Astrocyte (in vitro differentiated cells and primary cell): Measurements from ENCODE around the gene SERPINA5. TPM values are rescaled to one million over a fixed set of nuclear protein-coding genes. Genes with fewer than 3 reads are reported as not detected.

Experiments used
- DNase-seq: peaks from one replicate; pipeline ENCODE4 v3.0.0-alpha.2; 2010; ENCODE audit warnings: low read depth
- FAIRE-seq: peaks from 2 replicates; lab custom pipeline; 2011; peaks lifted over from hg19 to GRCh38; lab: Jason Lieb, UNC
- H2AFZ ChIP-seq: 2 replicates; pipeline ENCODE4 v1.6.0; 2012; ENCODE audit warnings: low read depth, low read length, inconsistent platforms
- H3K27ac ChIP-seq: 2 replicates; pipeline ENCODE4 v1.5.1; 2011; ENCODE audit warnings: low read depth, low read length, inconsistent platforms
- H3K27me3 ChIP-seq: 2 replicates; pipeline ENCODE4 v1.6.0; 2011; ENCODE audit warnings: low read length, inconsistent platforms; ENCODE audit not compliant: insufficient read depth
- H3K36me3 ChIP-seq: 2 replicates; pipeline ENCODE4 v1.5.1; 2011; ENCODE audit warnings: low read length, inconsistent platforms; ENCODE audit not compliant: insufficient read depth
- H3K4me1 ChIP-seq: 2 replicates; pipeline ENCODE4 v1.5.1; 2011; ENCODE audit warnings: low read length, inconsistent platforms; ENCODE audit not compliant: insufficient read depth
- H3K4me2 ChIP-seq: 2 replicates; pipeline ENCODE4 v1.6.0; 2012; ENCODE audit warnings: low read length, inconsistent platforms
- H3K4me3 ChIP-seq: 2 replicates; pipeline ENCODE4 v1.5.1; 2011; ENCODE audit warnings: low read depth, mild to moderate bottlenecking, low read length, inconsistent platforms; ENCODE audit not compliant: insufficient read depth
- H3K79me2 ChIP-seq: 2 replicates; pipeline ENCODE4 v1.6.0; 2012; ENCODE audit warnings: mild to moderate bottlenecking, low read length, inconsistent platforms; ENCODE audit not compliant: insufficient read depth
- H3K9ac ChIP-seq: 2 replicates; pipeline ENCODE4 v1.6.0; 2012; ENCODE audit warnings: mild to moderate bottlenecking, low read length, inconsistent platforms
- H3K9me3 ChIP-seq: 2 replicates; pipeline ENCODE4 v1.5.1; 2012; ENCODE audit warnings: low read depth, mild to moderate bottlenecking, low read length, inconsistent platforms; ENCODE audit not compliant: insufficient read depth
- H4K20me1 ChIP-seq: 2 replicates; pipeline ENCODE4 v1.6.0; 2012; ENCODE audit warnings: low read length, inconsistent platforms; ENCODE audit not compliant: insufficient read depth
- H3K27ac Mint-ChIP-seq: one replicate; pipeline ENCODE4 v1.8.0; 2021; ENCODE audit warnings: mild to moderate bottlenecking, mixed read lengths; ENCODE audit not compliant: unreplicated experiment
- H3K27me3 Mint-ChIP-seq: one replicate; pipeline ENCODE4 v1.8.0; 2021; ENCODE audit warnings: low read depth, mixed read lengths; ENCODE audit not compliant: unreplicated experiment
- H3K36me3 Mint-ChIP-seq: one replicate; pipeline ENCODE4 v1.8.0; 2021; ENCODE audit warnings: low read depth, mixed read lengths; ENCODE audit not compliant: unreplicated experiment
- H3K4me1 Mint-ChIP-seq: one replicate; pipeline ENCODE4 v1.8.0; 2021; ENCODE audit warnings: low read depth, mixed read lengths; ENCODE audit not compliant: unreplicated experiment
- H3K4me3 Mint-ChIP-seq: one replicate; pipeline ENCODE4 v1.8.0; 2021; ENCODE audit warnings: mild to moderate bottlenecking, moderate library complexity, mixed read lengths; ENCODE audit not compliant: unreplicated experiment
- H3K9me3 Mint-ChIP-seq: one replicate; pipeline ENCODE4 v1.8.0; 2021; ENCODE audit warnings: mild to moderate bottlenecking, mixed read lengths; ENCODE audit not compliant: unreplicated experiment
- EZH2 ChIP-seq: IDR thresholded peaks from 2 replicates; pipeline ENCODE4 v1.6.1; 2012; ENCODE audit warnings: mild to moderate bottlenecking, low read length, inconsistent platforms; ENCODE audit not compliant: insufficient read depth
- total RNA-seq: library from RNA; stranded (reverse); gene quantifications from 2 replicates; pipeline ENCODE4 v1.2.1, GENCODE V29; 2021
- TF ChIP-seq, protein P1 (sequence below): IDR thresholded peaks from 2 replicates; pipeline ENCODE4 v1.5.1; 2011; ENCODE audit warnings: low read depth, mild to moderate bottlenecking, inconsistent platforms, low read length, moderate library complexity; ENCODE audit not compliant: insufficient read depth

The SERPINA5 gene
- total RNA-seq, 1 donor from 2014 or later: 0.23 TPM

DNA sequence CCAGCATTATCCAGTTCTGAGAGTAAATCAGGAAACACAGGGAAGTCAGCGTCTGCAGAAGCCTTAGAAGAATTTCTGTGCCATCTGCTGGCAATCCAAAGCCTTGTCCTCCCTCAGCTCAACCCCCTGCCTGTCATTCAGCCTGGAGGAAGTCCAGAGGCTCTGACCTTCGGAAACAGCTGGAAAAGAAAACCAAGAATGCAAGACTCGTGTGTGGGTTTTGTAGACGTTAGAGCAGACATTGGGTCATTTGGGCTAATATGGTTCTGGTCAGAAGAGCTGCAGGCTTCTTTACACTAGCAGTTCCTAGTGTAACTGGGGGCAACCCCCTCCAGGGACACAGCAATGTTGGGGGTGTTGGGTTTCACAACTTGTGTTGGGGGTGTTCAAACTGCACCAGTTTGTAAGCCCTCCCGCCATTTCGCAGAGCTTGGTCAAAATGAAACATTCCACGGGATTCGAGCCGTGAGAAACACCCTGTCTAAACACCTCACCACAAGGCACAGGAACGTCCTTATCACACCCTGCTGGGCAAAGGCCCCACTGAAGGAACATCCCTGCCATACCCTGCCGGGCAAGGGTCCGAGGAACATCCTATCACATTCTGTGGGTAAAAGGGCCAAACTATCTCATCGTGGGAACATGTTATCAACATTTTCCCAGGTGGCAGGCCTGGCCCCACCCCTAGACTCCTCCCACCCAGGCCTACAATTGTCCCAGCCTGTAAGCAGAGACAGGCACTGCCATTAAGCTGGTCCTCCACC, 41.0 kb upstream of the SERPINA5 start:
- no peak overlapping the region for H3K27ac Mint-ChIP-seq
- FAIRE-seq: no peak

GRCh38 chr14:94541234-94541975, 39.8 kb upstream of the SERPINA5 start:
- Mint-ChIP-seq H3K4me3 (no peak overlapping the region), H3K9me3 (peaks cover 7% of the 10 kb centered on the region), H3K36me3 (no peaks in the 10 kb centered on the region), H3K27me3 (peaks cover 15% of the 10 kb centered on the region), H3K27ac (no peak overlapping the region), H3K4me1 (peaks cover 13% of the 10 kb centered on the region)
- Histone ChIP-seq H3K79me2 (no peaks in the 10 kb centered on the region), H3K9ac (no peak overlapping the region), H3K9me3 (no peaks in the 10 kb centered on the region), H3K4me3 (no peak overlapping the region), H3K27me3 (no peaks in the 10 kb centered on the region), H3K4me2 (no peak overlapping the region), H4K20me1 (no peaks in the 10 kb centered on the region), H3K36me3 (no peaks in the 10 kb centered on the region), H3K4me1 (peaks cover 15% of the 10 kb centered on the region), H2AFZ (no peak overlapping the region), H3K27ac (no peak overlapping the region)
- DNase-seq: no peak
- FAIRE-seq: no peak
- TF ChIP-seq, protein P1, sequence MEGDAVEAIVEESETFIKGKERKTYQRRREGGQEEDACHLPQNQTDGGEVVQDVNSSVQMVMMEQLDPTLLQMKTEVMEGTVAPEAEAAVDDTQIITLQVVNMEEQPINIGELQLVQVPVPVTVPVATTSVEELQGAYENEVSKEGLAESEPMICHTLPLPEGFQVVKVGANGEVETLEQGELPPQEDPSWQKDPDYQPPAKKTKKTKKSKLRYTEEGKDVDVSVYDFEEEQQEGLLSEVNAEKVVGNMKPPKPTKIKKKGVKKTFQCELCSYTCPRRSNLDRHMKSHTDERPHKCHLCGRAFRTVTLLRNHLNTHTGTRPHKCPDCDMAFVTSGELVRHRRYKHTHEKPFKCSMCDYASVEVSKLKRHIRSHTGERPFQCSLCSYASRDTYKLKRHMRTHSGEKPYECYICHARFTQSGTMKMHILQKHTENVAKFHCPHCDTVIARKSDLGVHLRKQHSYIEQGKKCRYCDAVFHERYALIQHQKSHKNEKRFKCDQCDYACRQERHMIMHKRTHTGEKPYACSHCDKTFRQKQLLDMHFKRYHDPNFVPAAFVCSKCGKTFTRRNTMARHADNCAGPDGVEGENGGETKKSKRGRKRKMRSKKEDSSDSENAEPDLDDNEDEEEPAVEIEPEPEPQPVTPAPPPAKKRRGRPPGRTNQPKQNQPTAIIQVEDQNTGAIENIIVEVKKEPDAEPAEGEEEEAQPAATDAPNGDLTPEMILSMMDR: no peak
- no peak for TF ChIP-seq EZH2

More for the DNA sequence above, 41.0 kb upstream of the SERPINA5 start:
- no peaks in the 10 kb centered on the region for H3K36me3 ChIP-seq
- no peak for TF ChIP-seq EZH2
- TF ChIP-seq, protein P1: no peak
- H3K27ac ChIP-seq: peak overlapping the region; percentile 31
- Mint-ChIP-seq H3K9me3 (no peaks in the 10 kb centered on the region), H3K27me3 (peaks cover 15% of the 10 kb centered on the region), H3K4me1 (peaks cover 13% of the 10 kb centered on the region), H3K4me3 (no peak overlapping the region), H3K36me3 (no peaks in the 10 kb centered on the region)
- no peak for DNase-seq
- no peak overlapping the region for H3K9ac ChIP-seq
- H2AFZ ChIP-seq: no peak overlapping the region
- no peaks in the 10 kb centered on the region for H4K20me1 ChIP-seq
- no peaks in the 10 kb centered on the region for H3K9me3 ChIP-seq
- H3K4me1 ChIP-seq: peaks cover 15% of the 10 kb centered on the region
- peak overlapping the region; percentile 34 for H3K4me2 ChIP-seq
- H3K4me3 ChIP-seq: no peak overlapping the region
- no peaks in the 10 kb centered on the region for H3K27me3 ChIP-seq
- H3K79me2 ChIP-seq: no peaks in the 10 kb centered on the region
